Tibial nerve (tissue), 4 donors: ENCODE results near the gene NBAS.

Experiments
- EP300 ChIP-seq, 2 donors: sonication (generic); formaldehyde crosslinking; IDR thresholded peaks; one replicate each; pipeline ENCODE4 v1.6.1; 2017; ENCODE audit warnings: antibody characterized with exemption in 2 of 2, mild to moderate bottlenecking in 1 of 2
- POLR2A ChIP-seq, 2 donors: fragments of 450-650 bp; IDR thresholded peaks; one replicate each; pipeline ENCODE4 v1.6.1; 2017; ENCODE audit warnings: antibody characterized with exemption in 2 of 2, mild to moderate bottlenecking in 2 of 2, moderate library complexity in 2 of 2
- TF ChIP-seq, protein P1 (sequence below), 5 experiments: fragments of 200-600 bp in 3 of 5; fragments of 450-650 bp in 2 of 5; sonication (generic) in 3 of 5; IDR thresholded peaks; one replicate each; pipeline ENCODE4 v1.5.1; 2016 to 2019; ENCODE audit warnings: antibody characterized with exemption in 5 of 5, mild to moderate bottlenecking in 3 of 5, moderate library complexity in 2 of 5

DNA sequence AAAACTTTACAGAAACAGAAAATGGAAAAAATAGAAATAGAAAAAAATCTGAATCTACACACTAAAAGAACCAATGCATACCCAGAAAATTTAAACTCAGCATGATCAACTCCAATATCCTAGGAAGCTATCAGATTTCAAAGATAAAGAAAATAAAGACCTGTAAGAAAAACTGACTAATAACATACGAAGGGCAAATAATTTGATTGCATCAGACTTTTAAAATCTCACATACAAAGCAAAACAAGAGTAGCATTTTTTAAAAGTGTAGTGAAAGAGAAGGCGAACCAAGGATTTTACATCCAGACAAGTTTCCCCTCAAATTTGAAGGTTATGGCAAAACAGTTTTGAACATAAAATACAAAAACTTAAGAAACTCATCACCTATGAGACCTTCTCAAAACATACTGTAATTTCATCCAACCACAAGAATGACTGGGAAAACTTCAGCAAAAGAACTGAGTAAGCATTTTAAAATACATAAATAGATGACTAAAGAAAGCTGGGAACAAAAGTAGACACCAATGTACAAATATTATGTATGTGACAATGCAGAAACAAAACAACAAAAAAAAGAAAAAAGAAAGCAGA, 54.8 kb downstream of the NBAS start:
- TF ChIP-seq, protein P1, sequence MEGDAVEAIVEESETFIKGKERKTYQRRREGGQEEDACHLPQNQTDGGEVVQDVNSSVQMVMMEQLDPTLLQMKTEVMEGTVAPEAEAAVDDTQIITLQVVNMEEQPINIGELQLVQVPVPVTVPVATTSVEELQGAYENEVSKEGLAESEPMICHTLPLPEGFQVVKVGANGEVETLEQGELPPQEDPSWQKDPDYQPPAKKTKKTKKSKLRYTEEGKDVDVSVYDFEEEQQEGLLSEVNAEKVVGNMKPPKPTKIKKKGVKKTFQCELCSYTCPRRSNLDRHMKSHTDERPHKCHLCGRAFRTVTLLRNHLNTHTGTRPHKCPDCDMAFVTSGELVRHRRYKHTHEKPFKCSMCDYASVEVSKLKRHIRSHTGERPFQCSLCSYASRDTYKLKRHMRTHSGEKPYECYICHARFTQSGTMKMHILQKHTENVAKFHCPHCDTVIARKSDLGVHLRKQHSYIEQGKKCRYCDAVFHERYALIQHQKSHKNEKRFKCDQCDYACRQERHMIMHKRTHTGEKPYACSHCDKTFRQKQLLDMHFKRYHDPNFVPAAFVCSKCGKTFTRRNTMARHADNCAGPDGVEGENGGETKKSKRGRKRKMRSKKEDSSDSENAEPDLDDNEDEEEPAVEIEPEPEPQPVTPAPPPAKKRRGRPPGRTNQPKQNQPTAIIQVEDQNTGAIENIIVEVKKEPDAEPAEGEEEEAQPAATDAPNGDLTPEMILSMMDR (IDR thresholded peaks at IDR 0.05), result no peak
- TF ChIP-seq EP300 (IDR thresholded peaks at IDR 0.05) (no peak), POLR2A (IDR thresholded peaks at IDR 0.05) (no peak)
